Gastroesophageal sphincter (tissue), 4 donors: ENCODE measurements around the gene SIN3B. TPM values are rescaled to one million over a fixed set of nuclear protein-coding genes. Genes with fewer than 3 reads are reported as not detected.

Source experiments
- ATAC-seq: fragments of 150-250 bp; one replicate; pipeline ENCODE4 v1.9.1; 2016; ENCODE audit warnings: mild to moderate bottlenecking, moderate library complexity
- H3K27ac ChIP-seq, 4 donors: fragments of 200-600 bp; sonication (generic) in 3 of 4; 1 replicate in 3 of 4; 2 replicates in 1 of 4; pipeline ENCODE4 v1.5.1; 2016 to 2019
- H3K27me3 ChIP-seq: fragments of 200-600 bp; sonication (generic); one replicate; pipeline ENCODE4 v1.5.1; 2019
- H3K36me3 ChIP-seq, 2 donors: fragments of 200-600 bp; sonication (generic); one replicate each; pipeline ENCODE4 v1.5.1; 2019; ENCODE audit warnings: control low read depth in 1 of 2
- H3K4me1 ChIP-seq, 3 donors: fragments of 200-600 bp; sonication (generic); 1 replicate in 2 of 3; 2 replicates in 1 of 3; pipeline ENCODE4 v1.5.1; 2016 to 2019; ENCODE audit warnings: control low read depth in 2 of 3
- H3K4me3 ChIP-seq, 2 donors: fragments of 200-600 bp; sonication (generic); one replicate each; pipeline ENCODE4 v1.5.1; 2019; ENCODE audit warnings: mild to moderate bottlenecking in 1 of 2, moderate library complexity in 1 of 2
- H3K9me3 ChIP-seq, 3 donors: fragments of 200-600 bp; sonication (generic); one replicate each; pipeline ENCODE4 v1.5.1; 2017 to 2019; ENCODE audit warnings: control low read depth in 2 of 3
- EP300 ChIP-seq: sonication (generic); formaldehyde crosslinking; IDR thresholded peaks from one replicate; pipeline ENCODE4 v1.6.1; 2017; ENCODE audit warnings: antibody characterized with exemption, mild to moderate bottlenecking
- POLR2A ChIP-seq, 2 donors: fragments of 450-650 bp; IDR thresholded peaks; one replicate each; pipeline ENCODE4 v1.6.1; 2017; ENCODE audit warnings: antibody characterized with exemption in 2 of 2, mild to moderate bottlenecking in 2 of 2, moderate library complexity in 1 of 2
- POLR2AphosphoS5 ChIP-seq: sonication (generic); formaldehyde crosslinking; IDR thresholded peaks from one replicate; pipeline ENCODE4 v1.6.1; 2017; ENCODE audit warnings: antibody characterized with exemption
- WGBS, 2 donors: methylation state at CpG; one replicate each; pipeline ENCODE4 v1.1.5; 2018; ENCODE audit warnings: low coverage in 1 of 2; 5-methylcytosine and 5-hydroxymethylcytosine counted together
- total RNA-seq, 4 donors: library from RNA; depleted of rRNA; stranded (reverse); fragments of >200 nt; gene quantifications; one replicate each; pipeline ENCODE4 v1.1.0, GENCODE V29; 2016
- TF ChIP-seq, protein P1 (sequence below), 4 experiments: fragments of 200-600 bp in 2 of 4; fragments of 450-650 bp in 2 of 4; sonication (generic) in 1 of 4; IDR thresholded peaks; one replicate each; pipeline ENCODE4 v1.5.1; 2017 to 2019; ENCODE audit warnings: antibody characterized with exemption in 4 of 4, mild to moderate bottlenecking in 2 of 4, moderate library complexity in 2 of 4

SIN3B gene
- total RNA-seq, 4 donors from 2014 or later: 19.7 to 55.7 (median 45.8) TPM

DNA sequence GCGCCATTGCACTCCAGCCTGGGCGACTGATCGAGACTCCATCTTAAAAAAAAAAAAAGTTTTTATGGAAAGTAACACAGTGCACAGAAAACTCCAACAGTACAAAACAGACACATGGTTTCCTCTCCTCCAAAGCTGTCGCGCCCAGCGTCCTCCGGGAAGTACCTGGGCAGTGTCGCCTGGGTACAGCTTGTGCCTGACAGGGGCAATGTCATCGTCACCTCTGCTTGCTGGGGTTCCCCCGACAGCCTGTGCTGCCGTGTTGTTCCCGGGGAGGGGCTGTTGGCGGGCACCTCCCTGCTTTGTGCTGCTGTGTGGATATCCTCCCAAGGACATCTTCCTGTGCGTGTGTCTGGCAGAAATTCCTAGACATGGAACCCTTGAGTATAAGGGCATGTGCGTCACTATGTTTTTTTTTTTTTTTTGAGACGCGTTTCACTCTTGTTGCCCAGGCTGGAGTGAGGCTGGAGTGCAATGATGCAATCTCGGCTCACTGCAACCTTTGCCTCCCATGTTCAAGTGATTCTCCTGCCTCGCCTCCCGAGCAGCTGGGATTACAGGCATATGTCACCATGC, 57.2 kb downstream of the SIN3B start:
- 67 to 73% methylated on average over 3 to 18 of the region's 20 CpGs for WGBS, 2 donors
- H3K4me3 ChIP-seq: no peak overlapping the region
- peaks cover 0 to 19% (median 0%) of the 10 kb centered on the region in 3 donors for H3K9me3 ChIP-seq
- peak overlapping the region in 2 of 4 donors; percentile 60 to 71 for H3K27ac ChIP-seq
- peaks cover 41% of the 10 kb centered on the region for H3K27me3 ChIP-seq
- ATAC-seq: peak; percentile 72
- peaks cover 0 to 16% (median 0%) of the 10 kb centered on the region in 3 donors for H3K4me1 ChIP-seq
- H3K36me3 ChIP-seq: no peaks in the 10 kb centered on the region
- no peak for TF ChIP-seq POLR2A (IDR thresholded peaks at IDR 0.05)
- peak; percentile 56 for TF ChIP-seq POLR2AphosphoS5

DNA sequence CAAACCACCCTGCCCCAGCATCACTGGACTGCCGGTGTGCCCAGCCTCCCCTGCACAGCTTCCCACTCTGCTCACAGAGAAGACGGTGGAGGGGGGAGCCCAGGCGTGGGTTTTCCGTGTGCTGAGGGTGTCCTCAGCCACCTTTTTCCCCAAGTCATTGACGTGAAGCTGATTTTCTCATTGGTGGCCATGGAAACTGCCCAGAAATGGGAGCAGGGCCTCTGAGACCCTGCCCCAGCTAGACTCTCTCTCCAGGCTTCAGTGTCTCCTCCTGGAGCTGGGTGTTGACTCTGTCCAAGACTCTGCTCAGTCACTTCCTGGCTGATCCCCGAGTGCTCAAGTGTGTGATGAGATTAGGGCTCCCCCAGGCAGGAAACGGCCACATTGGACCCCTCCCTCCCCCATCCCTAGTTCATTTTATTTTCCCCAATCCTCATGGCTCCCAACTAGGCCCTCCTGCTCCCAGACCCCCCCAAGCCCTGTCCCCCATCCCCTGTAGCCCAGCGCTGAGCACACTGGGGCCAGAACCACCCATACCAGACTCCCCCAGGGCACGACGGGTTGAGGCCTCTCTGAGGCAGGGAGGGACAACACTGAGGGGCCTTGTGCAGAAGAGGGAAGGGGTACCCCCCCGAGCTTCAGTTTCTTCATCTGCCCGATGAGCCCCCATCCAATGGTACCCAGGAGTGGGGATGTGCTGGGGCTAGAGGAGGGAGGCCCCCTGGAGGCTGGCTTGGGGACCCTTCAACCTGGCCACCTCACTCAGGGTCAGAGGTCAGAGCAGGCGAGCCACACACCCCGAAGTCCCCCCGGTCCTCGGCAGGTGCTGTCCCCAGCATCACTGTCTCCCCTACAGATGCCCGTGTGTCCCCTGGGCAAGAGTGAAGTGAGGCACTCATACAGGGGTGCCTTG, 58.4 kb downstream of the SIN3B start:
- no peak for ATAC-seq
- peaks cover 0 to 16% (median 0%) of the 10 kb centered on the region in 3 donors for H3K4me1 ChIP-seq
- H3K9me3 ChIP-seq: peaks cover 0 to 6% (median 0%) of the 10 kb centered on the region in 3 donors
- 75 to 88% methylated on average over 3 to 5 of the region's 17 CpGs for WGBS, 2 donors
- no peaks in the 10 kb centered on the region for H3K36me3 ChIP-seq
- TF ChIP-seq POLR2A (IDR thresholded peaks at IDR 0.05) (no peak), POLR2AphosphoS5 (no peak), EP300 (no peak)
- TF ChIP-seq, protein P1, sequence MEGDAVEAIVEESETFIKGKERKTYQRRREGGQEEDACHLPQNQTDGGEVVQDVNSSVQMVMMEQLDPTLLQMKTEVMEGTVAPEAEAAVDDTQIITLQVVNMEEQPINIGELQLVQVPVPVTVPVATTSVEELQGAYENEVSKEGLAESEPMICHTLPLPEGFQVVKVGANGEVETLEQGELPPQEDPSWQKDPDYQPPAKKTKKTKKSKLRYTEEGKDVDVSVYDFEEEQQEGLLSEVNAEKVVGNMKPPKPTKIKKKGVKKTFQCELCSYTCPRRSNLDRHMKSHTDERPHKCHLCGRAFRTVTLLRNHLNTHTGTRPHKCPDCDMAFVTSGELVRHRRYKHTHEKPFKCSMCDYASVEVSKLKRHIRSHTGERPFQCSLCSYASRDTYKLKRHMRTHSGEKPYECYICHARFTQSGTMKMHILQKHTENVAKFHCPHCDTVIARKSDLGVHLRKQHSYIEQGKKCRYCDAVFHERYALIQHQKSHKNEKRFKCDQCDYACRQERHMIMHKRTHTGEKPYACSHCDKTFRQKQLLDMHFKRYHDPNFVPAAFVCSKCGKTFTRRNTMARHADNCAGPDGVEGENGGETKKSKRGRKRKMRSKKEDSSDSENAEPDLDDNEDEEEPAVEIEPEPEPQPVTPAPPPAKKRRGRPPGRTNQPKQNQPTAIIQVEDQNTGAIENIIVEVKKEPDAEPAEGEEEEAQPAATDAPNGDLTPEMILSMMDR (IDR thresholded peaks at IDR 0.05): no peak
- peak overlapping the region in 3 of 4 donors; percentile 25 to 69 (median 51) for H3K27ac ChIP-seq
- H3K4me3 ChIP-seq: no peak overlapping the region
- peaks cover 41% of the 10 kb centered on the region for H3K27me3 ChIP-seq

DNA sequence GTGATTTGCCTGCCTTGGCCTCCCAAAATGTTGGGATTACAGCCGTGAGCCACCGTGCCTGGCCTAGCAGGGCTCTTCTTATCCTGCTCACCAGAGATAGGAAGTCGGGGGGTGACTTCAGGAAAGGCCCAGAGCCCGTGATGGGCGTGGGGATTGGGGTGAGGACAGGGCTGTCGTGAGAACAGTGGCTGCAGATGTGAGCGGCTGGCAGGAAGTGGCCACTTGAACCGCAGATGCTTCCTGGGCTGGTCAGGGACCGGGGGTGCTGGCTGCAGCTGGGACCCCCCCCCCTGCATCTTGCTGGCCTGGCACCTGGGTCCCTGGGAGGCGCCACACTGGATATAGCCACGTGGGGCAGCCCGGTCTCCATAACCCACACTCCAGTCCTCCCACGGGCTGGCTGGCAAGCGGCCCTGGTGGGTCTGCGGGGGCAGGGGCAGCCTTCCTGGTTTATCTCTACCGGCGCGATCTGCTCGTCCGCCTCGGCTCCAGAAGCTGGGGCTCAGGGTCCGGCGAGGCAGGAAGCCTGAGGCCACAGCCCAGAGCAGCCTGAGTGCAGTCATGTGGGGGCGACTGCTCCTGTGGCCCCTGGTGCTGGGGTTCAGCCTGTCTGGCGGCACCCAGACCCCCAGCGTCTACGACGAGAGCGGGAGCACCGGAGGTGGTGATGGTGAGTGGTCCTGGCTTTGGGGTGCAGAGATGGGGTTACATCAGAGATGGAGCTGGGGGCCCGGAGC, 59.6 kb downstream of the SIN3B start, which contains the start of gene F2RL3:
TSS of gene F2RL3 (plus strand) at position 371 of the 737 bp plus-strand sequence. CDS start at position 562, 191 bp downstream.
- Histone ChIP-seq H3K9me3 (no peaks in the 10 kb centered on the region), H3K27me3 (peaks cover 41% of the 10 kb centered on the region), H3K4me3 (peak within 1 kb of the TSS in 1 of 2 donors; percentile 38), H3K4me1 (peaks cover 0 to 18% (median 0%) of the 10 kb centered on the region in 3 donors), H3K27ac (peak within 1 kb of the TSS in 3 of 4 donors; percentile 25 to 69 (median 51)), H3K36me3 (no peaks in the 10 kb centered on the region)
- no CpG with 5 or more reads among the region's 31 CpGs for WGBS, 2 donors
- no peak for TF ChIP-seq EP300
- TF ChIP-seq POLR2AphosphoS5: peak; percentile 70
- ATAC-seq: peak; percentile 54

DNA sequence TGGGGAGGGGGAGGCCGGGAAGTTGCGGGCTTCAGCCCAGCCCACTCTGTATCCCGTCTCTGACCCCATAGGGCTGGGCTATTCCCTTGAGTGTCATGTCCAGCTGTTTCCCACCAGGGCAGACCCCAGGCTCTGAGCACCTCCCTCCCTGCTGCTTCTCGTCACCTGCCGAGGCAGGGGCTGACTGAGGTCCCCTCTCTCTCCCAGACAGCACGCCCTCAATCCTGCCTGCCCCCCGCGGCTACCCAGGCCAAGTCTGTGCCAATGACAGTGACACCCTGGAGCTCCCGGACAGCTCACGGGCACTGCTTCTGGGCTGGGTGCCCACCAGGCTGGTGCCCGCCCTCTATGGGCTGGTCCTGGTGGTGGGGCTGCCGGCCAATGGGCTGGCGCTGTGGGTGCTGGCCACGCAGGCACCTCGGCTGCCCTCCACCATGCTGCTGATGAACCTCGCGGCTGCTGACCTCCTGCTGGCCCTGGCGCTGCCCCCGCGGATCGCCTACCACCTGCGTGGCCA, 60.2 kb downstream of the SIN3B start:
- ATAC-seq: peak; percentile 22
- no peaks in the 10 kb centered on the region for H3K36me3 ChIP-seq
- peaks cover 0 to 21% (median 0%) of the 10 kb centered on the region in 3 donors for H3K4me1 ChIP-seq
- H3K9me3 ChIP-seq: no peaks in the 10 kb centered on the region
- peak overlapping the region in 2 of 4 donors; percentile 22 to 69 for H3K27ac ChIP-seq
- WGBS, 2 donors: no CpG with 5 or more reads among the region's 22 CpGs
- no peak for TF ChIP-seq EP300
- TF ChIP-seq POLR2A (IDR thresholded peaks at IDR 0.05): no peak
- H3K27me3 ChIP-seq: peaks cover 41% of the 10 kb centered on the region
- H3K4me3 ChIP-seq: peak overlapping the region in 1 of 2 donors; percentile 38

DNA sequence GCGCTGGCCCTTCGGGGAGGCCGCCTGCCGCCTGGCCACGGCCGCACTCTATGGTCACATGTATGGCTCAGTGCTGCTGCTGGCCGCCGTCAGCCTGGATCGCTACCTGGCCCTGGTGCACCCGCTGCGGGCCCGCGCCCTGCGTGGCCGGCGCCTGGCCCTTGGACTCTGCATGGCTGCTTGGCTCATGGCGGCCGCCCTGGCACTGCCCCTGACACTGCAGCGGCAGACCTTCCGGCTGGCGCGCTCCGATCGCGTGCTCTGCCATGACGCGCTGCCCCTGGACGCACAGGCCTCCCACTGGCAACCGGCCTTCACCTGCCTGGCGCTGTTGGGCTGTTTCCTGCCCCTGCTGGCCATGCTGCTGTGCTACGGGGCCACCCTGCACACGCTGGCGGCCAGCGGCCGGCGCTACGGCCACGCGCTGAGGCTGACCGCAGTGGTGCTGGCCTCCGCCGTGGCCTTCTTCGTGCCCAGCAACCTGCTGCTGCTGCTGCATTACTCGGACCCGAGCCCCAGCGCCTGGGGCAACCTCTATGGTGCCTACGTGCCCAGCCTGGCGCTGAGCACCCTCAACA, 60.8 kb downstream of the SIN3B start:
- Histone ChIP-seq H3K27me3 (peaks cover 37% of the 10 kb centered on the region), H3K36me3 (no peaks in the 10 kb centered on the region), H3K4me3 (peak overlapping the region in 1 of 2 donors; percentile 38), H3K4me1 (peaks cover 0 to 21% (median 0%) of the 10 kb centered on the region in 3 donors), H3K9me3 (no peaks in the 10 kb centered on the region), H3K27ac (peak overlapping the region in 2 of 4 donors; percentile 22 to 69)
- no peak for ATAC-seq
- WGBS, 2 donors: 100% methylated on average over 9 of the region's 48 CpGs; no CpG with 5 or more reads in 1 of the 2 donors
- TF ChIP-seq EP300 (no peak), POLR2A (IDR thresholded peaks at IDR 0.05) (peak in 1 of 2 donors; percentile 3)

DNA sequence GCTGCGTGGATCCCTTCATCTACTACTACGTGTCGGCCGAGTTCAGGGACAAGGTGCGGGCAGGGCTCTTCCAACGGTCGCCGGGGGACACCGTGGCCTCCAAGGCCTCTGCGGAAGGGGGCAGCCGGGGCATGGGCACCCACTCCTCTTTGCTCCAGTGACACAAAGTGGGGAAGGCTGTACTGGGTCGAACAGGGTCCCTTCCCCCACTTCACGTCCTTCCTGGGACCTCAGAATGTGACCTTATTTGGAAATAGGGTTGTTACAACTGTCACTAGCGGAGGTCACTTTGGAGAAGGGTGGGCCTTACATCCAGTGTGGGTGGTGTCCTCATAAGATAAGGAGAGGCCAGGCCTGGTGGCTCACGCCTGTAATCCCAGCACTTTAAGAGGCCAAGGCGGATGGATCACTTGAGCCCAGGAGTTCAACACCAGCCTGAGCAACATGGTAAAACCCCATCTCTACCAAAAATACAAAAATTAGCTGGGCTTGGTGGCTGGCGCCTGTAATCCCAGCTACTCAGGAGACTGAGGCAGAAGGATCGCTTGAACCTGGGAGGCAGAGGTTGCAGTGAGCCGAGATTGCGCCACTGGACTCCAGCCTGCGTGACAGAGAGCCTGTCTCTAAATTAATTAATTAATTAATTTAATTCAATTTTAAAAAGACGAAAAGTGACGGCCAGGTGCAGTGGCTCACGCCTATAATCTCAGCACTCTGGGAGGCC, 61.4 kb downstream of the SIN3B start:
- WGBS, 2 donors: 89 to 92% methylated on average over 2 to 9 of the region's 24 CpGs
- TF ChIP-seq EP300 (no peak), POLR2AphosphoS5 (no peak)
- TF ChIP-seq, protein P1 (IDR thresholded peaks at IDR 0.05): no peak
- H3K4me3 ChIP-seq: no peak overlapping the region

More for the DNA sequence above, 61.4 kb downstream of the SIN3B start:
- Histone ChIP-seq H3K36me3 (no peaks in the 10 kb centered on the region), H3K9me3 (no peaks in the 10 kb centered on the region), H3K4me1 (peaks cover 0 to 26% (median 0%) of the 10 kb centered on the region in 3 donors), H3K27ac (no peak overlapping the region), H3K27me3 (peaks cover 32% of the 10 kb centered on the region)
- ATAC-seq: no peak
